Type B pancreatic cell (in vitro differentiated cells): ENCODE results near the gene UPK1A. TPM values are rescaled to one million over a fixed set of nuclear protein-coding genes. Genes with fewer than 3 reads are reported as not detected.
A peak's percentile ranks its signal among the peaks of the same experiment; 100 is the strongest.
"Not testable (repeated sequence)": the region's sequence is repeated elsewhere in the genome, so short reads cannot be mapped to it uniquely, and the experiment has no call there.

Experiments used
- DNase-seq: peaks from one replicate; pipeline ENCODE4 v3.0.0; 2021; ENCODE audit warnings: mixed read lengths; ENCODE audit not compliant: unreplicated experiment; ENCODE audit errors: extremely low spot score
- H3K27ac Mint-ChIP-seq: 2 replicates; pipeline ENCODE4 v1.8.0; 2021; ENCODE audit warnings: mild to moderate bottlenecking, mixed read lengths
- H3K27me3 Mint-ChIP-seq: 2 replicates; pipeline ENCODE4 v1.8.0; 2021; ENCODE audit warnings: mixed read lengths
- H3K36me3 Mint-ChIP-seq: 2 replicates; pipeline ENCODE4 v1.8.0; 2021; ENCODE audit warnings: mixed read lengths
- H3K4me1 Mint-ChIP-seq: one replicate; pipeline ENCODE4 v1.8.0; 2021; ENCODE audit warnings: mixed read lengths; ENCODE audit not compliant: unreplicated experiment
- H3K4me3 Mint-ChIP-seq: 2 replicates; pipeline ENCODE4 v1.8.0; 2021; ENCODE audit warnings: mild to moderate bottlenecking, mixed read lengths
- H3K9me3 Mint-ChIP-seq: 2 replicates; pipeline ENCODE4 v1.8.0; 2021; ENCODE audit warnings: mixed read lengths
- total RNA-seq: library from RNA; stranded (reverse); gene quantifications from 2 replicates; pipeline ENCODE4 v1.2.1, GENCODE V29; 2021; ENCODE audit warnings: low replicate concordance
- TF ChIP-seq, protein P1 (sequence below): fragments of 200-600 bp; sonication (generic); conservative IDR thresholded peaks from 2 replicates; pipeline ENCODE4 v1.5.0; 2021; ENCODE audit warnings: antibody characterized with exemption, mild to moderate bottlenecking

Gene UPK1A
- total RNA-seq, 1 donor from 2014 or later, result 4.4 TPM

DNA sequence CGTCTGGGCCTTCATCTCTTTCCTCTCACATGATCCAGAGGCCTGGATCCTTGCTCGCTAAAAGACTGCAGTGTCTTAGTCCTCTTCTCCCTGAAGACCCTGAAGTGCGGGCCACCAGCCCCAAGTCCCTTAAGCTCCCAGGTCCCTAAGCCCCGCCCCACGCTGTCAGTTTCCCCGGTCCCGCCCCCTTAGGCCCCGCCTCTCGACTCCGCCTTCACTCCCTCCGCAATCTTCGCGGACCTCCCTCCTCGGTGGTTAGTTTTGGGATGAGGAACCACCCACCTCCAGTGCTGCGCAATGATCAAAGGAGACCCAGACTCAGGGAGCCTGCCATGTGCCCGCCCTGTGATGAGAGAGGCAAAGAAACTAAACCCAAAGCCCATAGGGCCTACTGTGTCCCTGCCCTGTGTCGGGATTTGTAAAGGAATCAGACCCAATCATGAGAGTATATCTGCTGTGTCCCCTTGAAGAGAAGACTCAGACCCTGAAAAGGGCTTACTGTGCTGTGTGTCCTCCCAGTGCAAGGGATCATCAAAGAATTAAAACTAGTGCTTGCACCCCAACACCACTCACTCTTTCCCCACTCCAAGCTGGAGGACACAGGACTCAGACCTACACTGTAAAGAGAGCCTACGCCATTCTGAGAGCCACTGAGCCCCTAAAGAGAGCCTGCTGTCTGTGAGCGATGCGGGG, 21.2 kb upstream of the UPK1A start:
- H3K27ac Mint-ChIP-seq, result peak overlapping the region; percentile 86
- peaks cover 19% of the 10 kb centered on the region for H3K4me1 Mint-ChIP-seq

DNA sequence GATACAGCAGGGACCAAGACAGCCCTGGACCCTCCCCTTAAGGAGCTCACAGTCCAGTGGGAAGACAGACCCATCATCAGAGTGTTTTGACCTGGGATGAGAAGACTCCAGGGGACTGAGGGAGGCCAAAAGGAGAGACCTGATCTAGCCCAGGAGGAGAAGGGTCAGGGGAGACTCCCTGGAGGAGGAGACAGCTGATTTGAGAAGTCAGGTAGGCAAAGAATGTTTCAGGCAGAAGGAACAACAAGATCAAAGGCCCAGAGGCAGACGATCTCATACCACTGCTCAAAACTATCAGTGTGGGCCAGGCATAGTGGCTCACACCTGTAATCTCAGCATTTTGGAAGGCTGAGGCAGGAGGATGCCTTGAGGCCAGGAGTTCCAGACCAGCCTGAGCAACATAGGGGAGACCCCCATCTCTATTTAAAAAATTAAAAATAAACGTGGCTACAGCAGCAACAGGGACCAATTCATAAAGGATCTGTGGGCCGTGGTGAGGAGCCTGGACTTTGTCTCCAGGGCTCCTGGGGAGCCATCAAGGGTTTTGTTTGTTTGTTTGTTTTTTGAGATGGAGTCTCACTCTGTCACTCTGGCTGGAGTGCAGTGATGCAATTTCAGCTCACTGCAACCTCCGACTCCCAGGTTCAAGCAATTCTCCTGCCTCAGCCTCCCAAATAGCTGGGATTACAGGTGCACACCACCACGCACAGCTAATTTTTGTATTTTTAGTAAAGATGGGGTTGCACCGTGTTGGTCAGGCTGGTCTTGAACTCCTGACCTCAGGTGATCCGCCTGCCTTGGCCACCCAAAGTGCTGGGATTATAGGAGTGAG, 20.4 kb upstream of the UPK1A start:
- Mint-ChIP-seq H3K27ac (peak overlapping the region; percentile 86), H3K4me3 (peak overlapping the region; percentile 90)
- TF ChIP-seq, protein P1, sequence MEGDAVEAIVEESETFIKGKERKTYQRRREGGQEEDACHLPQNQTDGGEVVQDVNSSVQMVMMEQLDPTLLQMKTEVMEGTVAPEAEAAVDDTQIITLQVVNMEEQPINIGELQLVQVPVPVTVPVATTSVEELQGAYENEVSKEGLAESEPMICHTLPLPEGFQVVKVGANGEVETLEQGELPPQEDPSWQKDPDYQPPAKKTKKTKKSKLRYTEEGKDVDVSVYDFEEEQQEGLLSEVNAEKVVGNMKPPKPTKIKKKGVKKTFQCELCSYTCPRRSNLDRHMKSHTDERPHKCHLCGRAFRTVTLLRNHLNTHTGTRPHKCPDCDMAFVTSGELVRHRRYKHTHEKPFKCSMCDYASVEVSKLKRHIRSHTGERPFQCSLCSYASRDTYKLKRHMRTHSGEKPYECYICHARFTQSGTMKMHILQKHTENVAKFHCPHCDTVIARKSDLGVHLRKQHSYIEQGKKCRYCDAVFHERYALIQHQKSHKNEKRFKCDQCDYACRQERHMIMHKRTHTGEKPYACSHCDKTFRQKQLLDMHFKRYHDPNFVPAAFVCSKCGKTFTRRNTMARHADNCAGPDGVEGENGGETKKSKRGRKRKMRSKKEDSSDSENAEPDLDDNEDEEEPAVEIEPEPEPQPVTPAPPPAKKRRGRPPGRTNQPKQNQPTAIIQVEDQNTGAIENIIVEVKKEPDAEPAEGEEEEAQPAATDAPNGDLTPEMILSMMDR, result no peak

More for the DNA sequence above, 21.2 kb upstream of the UPK1A start:
- H3K9me3 Mint-ChIP-seq, result no peaks in the 10 kb centered on the region
- no peaks in the 10 kb centered on the region for H3K36me3 Mint-ChIP-seq
- H3K4me3 Mint-ChIP-seq, result peak overlapping the region; percentile 90
- TF ChIP-seq, protein P1, result peak; percentile 33
- peaks cover 2% of the 10 kb centered on the region for H3K27me3 Mint-ChIP-seq
- DNase-seq, result no peak

DNA sequence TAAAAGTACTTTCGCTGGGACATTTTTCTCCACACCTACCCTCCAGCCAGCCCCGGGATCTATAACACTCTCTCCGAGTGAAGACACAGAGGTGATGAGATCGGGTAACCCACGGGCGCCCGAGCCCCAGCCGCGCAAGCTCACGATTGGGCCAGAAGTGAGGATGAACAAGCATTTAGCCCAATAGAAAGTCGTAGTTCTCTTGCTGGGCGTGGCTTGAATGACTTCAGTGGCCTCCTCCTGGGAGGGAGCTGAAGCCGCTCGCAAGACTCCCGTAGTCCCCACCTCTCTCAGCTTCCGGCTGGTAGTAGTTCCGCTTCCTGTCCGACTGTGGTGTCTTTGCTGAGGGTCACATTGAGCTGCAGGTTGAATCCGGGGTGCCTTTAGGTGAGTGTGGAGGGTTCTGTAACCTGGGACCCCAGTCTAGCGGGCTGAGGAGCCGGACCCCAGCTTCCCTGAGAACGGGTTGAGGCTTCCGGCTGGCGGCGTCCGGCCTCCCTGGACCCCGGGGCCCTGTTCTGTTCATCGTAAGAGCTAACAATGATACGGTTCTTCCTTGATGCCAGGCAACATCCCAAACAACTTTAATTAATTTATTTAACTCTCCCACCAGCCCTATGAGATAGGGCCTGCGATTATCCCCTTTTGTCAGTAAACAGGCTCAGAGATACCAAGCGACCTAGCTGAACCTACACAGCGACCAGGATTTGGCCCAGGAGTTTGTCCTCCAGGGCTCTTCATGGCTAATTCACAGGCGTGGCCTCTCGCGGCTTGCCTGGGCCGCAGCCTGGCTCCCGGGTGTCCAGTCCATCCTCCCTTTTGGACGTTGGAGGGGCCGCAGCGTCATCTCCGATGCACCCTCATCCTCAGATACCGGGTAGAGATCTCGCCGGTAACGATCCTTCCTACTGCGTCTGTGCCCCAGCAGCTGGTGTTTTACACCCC, 18.0 kb upstream of the UPK1A start, which contains the start of gene COX6B1:
Gene COX6B1 (plus strand): TSS at position 307 of the 945 bp plus-strand sequence. CDS start 2,921 bp downstream, outside the sequence.
- Mint-ChIP-seq H3K36me3 (no peaks in the 10 kb centered on the region), H3K27ac (peak within 1 kb of the TSS; percentile 97), H3K27me3 (no peaks in the 10 kb centered on the region), H3K4me3 (peak within 1 kb of the TSS; percentile 96), H3K4me1 (peaks cover 16% of the 10 kb centered on the region), H3K9me3 (no peaks in the 10 kb centered on the region)
- TF ChIP-seq, protein P1, result no peak
- DNase-seq, result peak; percentile 88

More for the DNA sequence above, 20.4 kb upstream of the UPK1A start:
- Mint-ChIP-seq H3K27me3 (peaks cover 2% of the 10 kb centered on the region), H3K36me3 (no peaks in the 10 kb centered on the region), H3K9me3 (no peaks in the 10 kb centered on the region), H3K4me1 (peaks cover 19% of the 10 kb centered on the region)
- DNase-seq, result no peak

DNA sequence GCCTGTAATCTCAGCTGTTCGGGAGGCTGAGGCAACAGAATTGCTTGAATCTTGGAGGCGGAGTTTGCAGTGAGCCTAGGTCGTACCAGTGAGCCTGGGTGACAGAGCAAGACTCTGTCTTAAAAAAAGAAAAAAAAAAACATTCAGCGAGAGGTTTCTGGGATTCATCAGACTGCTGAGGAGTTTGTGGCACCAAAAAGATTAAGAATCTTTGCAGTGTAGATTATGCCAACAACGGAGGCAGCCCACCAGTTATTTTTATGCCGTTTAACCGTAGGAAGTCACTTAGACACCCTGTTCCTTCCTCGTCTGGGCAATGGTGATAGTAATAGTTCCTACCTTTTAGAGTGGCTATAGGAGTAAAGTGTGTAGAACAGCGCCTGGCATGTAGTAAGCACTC, 15.7 kb upstream of the UPK1A start:
- TF ChIP-seq, protein P1, result no peak
- Mint-ChIP-seq H3K27me3 (no peaks in the 10 kb centered on the region), H3K9me3 (no peaks in the 10 kb centered on the region), H3K4me3 (peak overlapping the region; percentile 63), H3K36me3 (peaks cover 5% of the 10 kb centered on the region), H3K27ac (no peak overlapping the region), H3K4me1 (peaks cover 7% of the 10 kb centered on the region)
- no peak for DNase-seq

DNA sequence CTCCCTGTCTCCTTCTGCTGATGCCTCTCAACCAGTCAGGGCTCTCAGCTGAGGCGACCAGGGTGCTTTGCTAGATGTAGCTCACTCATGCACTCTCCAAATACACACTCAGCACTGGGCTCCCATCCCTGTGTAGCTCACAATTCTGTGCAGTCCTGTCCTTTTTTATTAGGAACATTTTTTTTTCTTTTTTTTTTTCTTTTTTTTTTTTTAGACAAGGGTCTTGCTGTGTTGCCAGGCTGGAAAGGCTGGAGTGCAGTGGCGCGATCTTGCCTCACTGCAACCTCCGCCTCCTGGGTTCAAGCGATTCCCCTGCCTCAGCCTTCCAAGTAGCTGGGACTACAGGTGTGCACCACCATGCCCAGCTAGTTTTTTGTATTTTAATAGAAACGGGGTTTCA, 11.5 kb upstream of the UPK1A start:
- not testable (repeated sequence) for H3K4me3 Mint-ChIP-seq, H3K9me3 Mint-ChIP-seq, H3K4me1 Mint-ChIP-seq, H3K27me3 Mint-ChIP-seq, DNase-seq, H3K27ac Mint-ChIP-seq
- H3K36me3 Mint-ChIP-seq, result peaks cover 23% of the 10 kb centered on the region
